ENCODE measurements around the gene PMM2.

The PMM2 gene

DNA sequence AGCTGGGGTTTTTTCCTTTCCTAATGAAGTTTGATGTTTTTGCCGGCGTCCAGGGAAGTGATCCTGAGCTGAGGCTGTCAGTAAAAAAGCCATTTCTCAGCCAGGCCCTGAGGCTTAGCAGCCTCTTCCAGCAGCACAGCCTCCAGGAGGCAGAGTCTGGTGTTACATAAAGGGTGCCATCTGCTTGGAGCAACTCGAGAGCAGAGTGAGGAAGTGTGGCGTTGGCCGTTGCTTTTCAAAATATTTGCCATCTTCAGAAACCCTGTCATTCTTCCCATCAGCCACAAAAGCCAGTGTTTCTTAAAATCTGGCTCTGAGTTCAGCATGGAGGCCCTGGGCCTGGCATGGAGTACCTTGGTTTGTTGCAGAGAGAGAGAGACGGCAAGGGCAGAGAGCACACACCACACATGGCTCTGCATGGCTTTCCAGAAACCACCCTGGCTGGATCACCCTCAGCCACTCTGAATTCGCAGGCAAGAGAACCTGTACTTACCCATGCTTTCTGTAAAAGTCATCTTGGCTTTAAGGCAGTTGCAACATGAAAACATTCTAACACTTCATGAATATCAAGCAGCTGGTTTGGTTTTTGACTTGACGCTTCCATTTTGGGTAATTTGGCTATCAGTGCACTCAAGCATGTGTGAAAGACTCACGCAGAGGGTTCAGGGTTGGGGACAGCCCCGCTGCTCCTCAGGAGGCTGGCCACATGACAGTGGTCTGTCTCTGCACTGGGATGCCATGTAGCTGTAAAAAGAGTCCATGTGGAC, 21.0 kb downstream of the PMM2 start:
- no peak overlapping the region for H3K4me3 ChIP-seq (ENCODE audit: low read depth, low read length)
- TF ChIP-seq CTCF (conservative IDR thresholded peaks at IDR 0.05; ENCODE audit: low read depth, low read length), result no peak
- no peak for DNase-seq (ENCODE audit: low read depth)

DNA sequence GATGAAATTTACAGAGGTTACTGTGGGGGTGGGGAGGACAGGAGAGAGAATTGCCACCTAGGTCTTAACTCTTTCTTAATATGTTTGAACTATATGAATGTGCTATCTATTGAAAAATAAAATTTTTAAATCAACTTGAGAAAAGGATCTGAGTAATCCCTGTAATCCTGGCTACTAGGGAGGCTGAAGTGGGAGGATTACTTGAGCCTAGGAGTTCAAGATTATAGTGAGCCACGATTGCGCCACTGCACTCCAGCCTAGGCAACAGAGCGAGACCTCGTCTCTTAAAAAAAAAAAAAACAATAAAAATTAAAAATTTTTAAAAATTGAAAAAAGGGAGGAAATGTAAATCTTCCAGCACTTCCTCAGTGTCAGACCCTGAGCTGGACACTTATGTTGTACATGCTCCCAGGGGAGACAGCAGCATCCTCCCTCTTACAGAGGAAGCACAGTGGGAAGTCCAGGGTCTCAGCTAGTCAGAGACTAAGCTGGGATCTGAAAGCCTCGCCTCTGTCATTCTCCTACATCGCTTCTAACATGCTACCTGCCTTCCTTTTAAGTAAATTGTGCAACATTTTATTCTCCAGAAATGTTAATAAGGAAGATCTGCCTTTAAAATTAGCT, 21.9 kb downstream of the PMM2 start:
- no peak for TF ChIP-seq CTCF (conservative IDR thresholded peaks at IDR 0.05; ENCODE audit: low read depth, low read length)
- DNase-seq (ENCODE audit: low read depth), result no peak
- H3K4me3 ChIP-seq (ENCODE audit: low read depth, low read length), result no peak overlapping the region

DNA sequence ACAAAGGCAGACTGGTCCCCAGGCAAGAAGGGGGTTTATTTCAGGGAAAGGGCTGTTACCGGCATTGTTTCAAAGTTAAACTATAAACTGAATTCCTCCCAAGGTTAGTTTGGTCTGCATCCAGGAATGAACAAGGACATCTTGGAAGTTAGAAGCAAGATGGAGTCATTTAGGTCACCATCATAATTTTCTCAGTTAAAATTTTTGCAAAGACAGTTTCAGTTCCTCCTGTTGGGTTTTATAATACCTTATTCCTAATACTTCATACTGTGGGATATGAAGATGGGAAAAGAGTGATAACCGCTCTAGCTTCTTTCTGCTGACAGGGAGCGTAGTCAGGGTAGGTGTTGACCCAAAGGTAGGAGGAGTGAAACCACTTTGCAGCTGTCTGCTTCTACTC, 24.8 kb downstream of the PMM2 start:
- DNase-seq (ENCODE audit: low read depth), result no peak
- H3K4me3 ChIP-seq (ENCODE audit: low read depth, low read length), result no peak overlapping the region
- TF ChIP-seq CTCF (conservative IDR thresholded peaks at IDR 0.05; ENCODE audit: low read depth, low read length), result no peak

- DNase-seq (ENCODE audit: low read depth), result no peak
- no peak overlapping the region for H3K4me3 ChIP-seq (ENCODE audit: low read depth, low read length)
- TF ChIP-seq CTCF (conservative IDR thresholded peaks at IDR 0.05; ENCODE audit: low read depth, low read length), result no peak
Observed at GRCh38 chr16:8826278-8826879, 28.7 kb downstream of the PMM2 start.

GRCh38 chr16:8828541-8829165, 31.0 kb downstream of the PMM2 start:
- DNase-seq (ENCODE audit: low read depth), result peak; percentile 44
- TF ChIP-seq CTCF (conservative IDR thresholded peaks at IDR 0.05; ENCODE audit: low read depth, low read length), result no peak
- no peak overlapping the region for H3K4me3 ChIP-seq (ENCODE audit: low read depth, low read length)

DNA sequence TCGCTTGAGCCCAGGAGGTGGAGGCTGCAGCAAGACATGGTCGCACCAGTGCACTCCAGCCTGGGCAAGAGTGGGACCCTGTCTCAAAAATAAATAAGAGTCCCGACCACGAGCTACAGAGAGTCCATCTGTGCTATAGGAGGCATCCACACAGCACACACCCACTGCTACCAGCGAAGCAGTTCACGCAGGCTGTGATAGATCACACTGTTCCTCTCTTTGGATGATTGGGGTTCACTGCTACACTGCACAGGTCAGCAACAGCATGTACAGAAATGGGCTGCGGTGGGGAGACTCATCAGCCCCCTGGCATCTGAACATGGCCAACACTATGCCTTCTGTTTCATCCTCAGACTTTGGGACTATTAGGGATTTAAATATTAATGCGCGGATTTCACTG, 33.8 kb downstream of the PMM2 start:
- TF ChIP-seq CTCF (conservative IDR thresholded peaks at IDR 0.05; ENCODE audit: low read depth, low read length), result no peak
- no peak for DNase-seq (ENCODE audit: low read depth)
- no peak overlapping the region for H3K4me3 ChIP-seq (ENCODE audit: low read depth, low read length)
